ENCODE results near the gene OR10A4. TPM values are rescaled to one million over a fixed set of nuclear protein-coding genes. Genes with fewer than 3 reads are reported as not detected.

The OR10A4 gene
- total and polyA plus RNA-seq, 2 donors (not counting 3 experiments of a cell fraction or from before 2014, with no cell fraction given), result not detected

DNA sequence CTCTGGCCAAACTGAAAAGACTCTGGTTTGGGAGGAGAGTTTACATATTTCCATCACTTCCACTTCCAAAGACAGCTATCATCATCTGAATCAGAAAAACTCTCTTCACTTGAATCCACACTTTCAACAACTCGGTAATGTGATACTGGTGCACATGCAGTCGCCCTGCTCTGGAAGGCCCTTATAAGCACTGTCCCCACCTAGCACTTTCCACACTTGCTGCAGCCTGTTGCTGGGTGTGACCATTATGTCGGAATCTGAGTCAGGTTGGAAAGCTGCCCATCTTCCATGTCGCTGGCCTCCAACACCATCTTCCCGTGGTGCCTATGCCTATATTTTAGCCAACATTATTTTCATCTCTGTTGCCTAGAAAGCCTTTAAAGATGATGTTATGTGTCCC, 32.1 kb upstream of the OR10A4 start:
- no peak overlapping the region for H3K9ac ChIP-seq (replicated peaks; ENCODE audit: extremely low read depth, insufficient read depth, low read length)
- no peak overlapping the region for H2AFZ ChIP-seq (ENCODE audit: low read depth, low read length)
- peaks cover 0 to 2% of the 10 kb centered on the region in 2 experiments for H3K27me3 ChIP-seq (ENCODE audit: control insufficient read depth in 2 of 2, insufficient read depth in 2 of 2, low read length in 2 of 2)
- CTCF ChIA-PET, result interaction anchor here (0.7 to 0.9 kb wide), 2 partner anchors 11 to 14 kb away, joined by 3 read pairs; no protein-coding TSS in a partner anchor
- no peak for FAIRE-seq
- TF ChIP-seq FOS (IDR thresholded peaks at IDR 0.05; ENCODE audit: borderline replicate concordance, insufficient read depth, low read length) (no peak), CTCF (IDR thresholded peaks at IDR 0.05; ENCODE audit: extremely low read depth in 1 of 2, insufficient read depth in 1 of 2, low read depth in 1 of 2, low read length in 2 of 2) (no peak), JUN (IDR thresholded peaks at IDR 0.05; ENCODE audit: borderline replicate concordance, insufficient read depth, insufficient read length, low read depth) (no peak), POLR2A (IDR thresholded peaks at IDR 0.05; ENCODE audit: low read depth, low read length) (no peak), EZH2 (IDR thresholded peaks at IDR 0.05; ENCODE audit: borderline replicate concordance, low read depth, low read length, severe bottlenecking) (no peak), GATA2 (IDR thresholded peaks at IDR 0.05; ENCODE audit: insufficient read depth, insufficient read length, low read depth, low read length) (no peak), MYC (IDR thresholded peaks at IDR 0.05; ENCODE audit: low read depth, low read length) (no peak), POLR2AphosphoS5 (IDR thresholded peaks at IDR 0.05; ENCODE audit: insufficient read depth, low read depth, low read length) (no peak), MAX (IDR thresholded peaks at IDR 0.05; ENCODE audit: insufficient read depth, insufficient read length) (no peak)
- H3K9me3 ChIP-seq (replicated peaks; ENCODE audit: control insufficient read depth, insufficient read depth, low read length), result no peaks in the 10 kb centered on the region
- H3K4me2 ChIP-seq (ENCODE audit: insufficient read depth, low read length), result no peak overlapping the region
- no peaks in the 10 kb centered on the region for H3K36me3 ChIP-seq (ENCODE audit: control insufficient read depth in 2 of 2, extremely low read depth in 1 of 2, insufficient read depth in 2 of 2, low read length in 2 of 2)
- no peaks in the 10 kb centered on the region for H3K9me1 ChIP-seq (replicated peaks; ENCODE audit: control insufficient read depth, extremely low read depth, insufficient read depth, low read length)
- H3K27ac ChIP-seq (ENCODE audit: insufficient read depth, low read depth, low read length), result no peak overlapping the region
- H3K4me1 ChIP-seq (ENCODE audit: control insufficient read depth, extremely low read depth, insufficient read depth, low read length), result no peaks in the 10 kb centered on the region
- H3K79me2 ChIP-seq (ENCODE audit: control insufficient read depth, insufficient read depth, low read length), result no peaks in the 10 kb centered on the region
- POLR2A ChIA-PET, result no interaction called here
- no peaks in the 10 kb centered on the region for H4K20me1 ChIP-seq (replicated peaks; ENCODE audit: control insufficient read depth, extremely low read depth, insufficient read depth, low read length)
- no peak overlapping the region for H3K4me3 ChIP-seq (replicated peaks in 1 of 3; ENCODE audit: insufficient read depth in 1 of 3, low read depth in 1 of 3, low read length in 3 of 3)
- DNase-seq (ENCODE audit: low read depth, low spot score), result no peak
- intact Hi-C loops (cut with micrococcal nuclease) (no loop called here), dilution Hi-C loops (cut with MboI; ENCODE audit: extremely low pct_ligation_motif_present, low sequenced_read_pairs) (no loop called here)
- no TSS peak for BruUV-seq (replicated peaks)
